Esophagus squamous epithelium (tissue), 5 donors: ENCODE results near the gene CLTA. TPM values are rescaled to one million over a fixed set of nuclear protein-coding genes. Genes with fewer than 3 reads are reported as not detected.

Source experiments
- DNase-seq: peaks from one replicate; lab custom pipeline; 2025; lab: John Stamatoyannopoulos, UW
- H3K27ac ChIP-seq, 4 donors: fragments of 200-600 bp; sonication (generic); one replicate each; pipeline ENCODE4 v1.5.1; 2016 to 2019; ENCODE audit warnings: mild to moderate bottlenecking in 1 of 4
- H3K27me3 ChIP-seq, 4 donors: fragments of 200-600 bp; sonication (generic); 1 replicate in 3 of 4; 2 replicates in 1 of 4; pipeline versions ENCODE4 v1.5.1 to v1.6.0; 2017 to 2021; ENCODE audit warnings: antibody characterized with exemption in 1 of 4
- H3K36me3 ChIP-seq, 3 donors: fragments of 200-600 bp; sonication (generic); one replicate each; pipeline ENCODE4 v1.5.1; 2016 to 2019
- H3K4me1 ChIP-seq, 3 donors: fragments of 200-600 bp; sonication (generic); one replicate each; pipeline ENCODE4 v1.5.1; 2017 to 2019
- H3K4me3 ChIP-seq, 4 donors: fragments of 200-600 bp; sonication (generic); 1 replicate in 3 of 4; 2 replicates in 1 of 4; pipeline ENCODE4 v1.5.1; 2016 to 2019; ENCODE audit warnings: mild to moderate bottlenecking in 2 of 4, moderate library complexity in 1 of 4
- H3K9me3 ChIP-seq, 3 donors: fragments of 200-600 bp; sonication (generic); one replicate each; pipeline ENCODE4 v1.5.1; 2016 to 2019
- POLR2A ChIP-seq, 4 donors: fragments of 450-650 bp; IDR thresholded peaks; one replicate each; pipeline ENCODE4 v1.6.1; 2017; ENCODE audit warnings: antibody characterized with exemption in 4 of 4, mild to moderate bottlenecking in 4 of 4, moderate library complexity in 3 of 4
- WGBS, 2 donors: methylation state at CpG; one replicate each; pipeline ENCODE4 v1.1.5; 2018; 5-methylcytosine and 5-hydroxymethylcytosine counted together
- intact Hi-C: fragments of 100-400 bp; cut with DNase I; formaldehyde crosslinking; loops from one replicate; pipeline ENCODE4 v1.15.0; 2022
- total RNA-seq, 4 donors: library from RNA; depleted of rRNA; stranded (reverse); fragments of >200 nt; gene quantifications; one replicate each; pipeline ENCODE4 v1.1.0, GENCODE V29; 2016
- TF ChIP-seq, protein P1 (sequence below), 6 experiments: fragments of 450-650 bp in 4 of 6; fragments of 200-600 bp in 2 of 6; sonication (generic) in 2 of 6; IDR thresholded peaks; one replicate each; pipeline ENCODE4 v1.5.1; 2016 to 2019; ENCODE audit warnings: antibody characterized with exemption in 6 of 6, mild to moderate bottlenecking in 4 of 6, moderate library complexity in 4 of 6
- donor health status: DM: yes; HTN: yes; CAD: no.

CLTA gene
- total RNA-seq, 4 donors from 2014 or later: 165 to 215 (median 167) TPM

GRCh38 chr9:36258208-36258995, 67.7 kb downstream of the CLTA start, which contains the start of gene GNE:
Gene GNE, minus strand, starts transcription at chr9:36258448. Its CDS starts 9,093 bp downstream, at chr9:36249355.
- 30% methylated on average over 3 of the region's 73 CpGs; no CpG with 5 or more reads in 1 of the 2 donors for WGBS, 2 donors
- Histone ChIP-seq H3K4me3 (peak within 1 kb of the TSS; percentile 75 to 96 (median 92)), H3K36me3 (no peaks in the 10 kb centered on the region), H3K27me3 (no peaks in the 10 kb centered on the region), H3K27ac (peak within 1 kb of the TSS; percentile 91 to 99 (median 98)), H3K4me1 (peaks cover 4 to 19% (median 4%) of the 10 kb centered on the region in 3 donors), H3K9me3 (no peaks in the 10 kb centered on the region)
- intact Hi-C loops: no loop called here
- TF ChIP-seq POLR2A (IDR thresholded peaks at IDR 0.05): peak in 3 of 4 donors; percentile 33 to 91 (median 85)
- TF ChIP-seq, protein P1, sequence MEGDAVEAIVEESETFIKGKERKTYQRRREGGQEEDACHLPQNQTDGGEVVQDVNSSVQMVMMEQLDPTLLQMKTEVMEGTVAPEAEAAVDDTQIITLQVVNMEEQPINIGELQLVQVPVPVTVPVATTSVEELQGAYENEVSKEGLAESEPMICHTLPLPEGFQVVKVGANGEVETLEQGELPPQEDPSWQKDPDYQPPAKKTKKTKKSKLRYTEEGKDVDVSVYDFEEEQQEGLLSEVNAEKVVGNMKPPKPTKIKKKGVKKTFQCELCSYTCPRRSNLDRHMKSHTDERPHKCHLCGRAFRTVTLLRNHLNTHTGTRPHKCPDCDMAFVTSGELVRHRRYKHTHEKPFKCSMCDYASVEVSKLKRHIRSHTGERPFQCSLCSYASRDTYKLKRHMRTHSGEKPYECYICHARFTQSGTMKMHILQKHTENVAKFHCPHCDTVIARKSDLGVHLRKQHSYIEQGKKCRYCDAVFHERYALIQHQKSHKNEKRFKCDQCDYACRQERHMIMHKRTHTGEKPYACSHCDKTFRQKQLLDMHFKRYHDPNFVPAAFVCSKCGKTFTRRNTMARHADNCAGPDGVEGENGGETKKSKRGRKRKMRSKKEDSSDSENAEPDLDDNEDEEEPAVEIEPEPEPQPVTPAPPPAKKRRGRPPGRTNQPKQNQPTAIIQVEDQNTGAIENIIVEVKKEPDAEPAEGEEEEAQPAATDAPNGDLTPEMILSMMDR (IDR thresholded peaks at IDR 0.05): no peak
- peak; percentile 85 for DNase-seq

DNA sequence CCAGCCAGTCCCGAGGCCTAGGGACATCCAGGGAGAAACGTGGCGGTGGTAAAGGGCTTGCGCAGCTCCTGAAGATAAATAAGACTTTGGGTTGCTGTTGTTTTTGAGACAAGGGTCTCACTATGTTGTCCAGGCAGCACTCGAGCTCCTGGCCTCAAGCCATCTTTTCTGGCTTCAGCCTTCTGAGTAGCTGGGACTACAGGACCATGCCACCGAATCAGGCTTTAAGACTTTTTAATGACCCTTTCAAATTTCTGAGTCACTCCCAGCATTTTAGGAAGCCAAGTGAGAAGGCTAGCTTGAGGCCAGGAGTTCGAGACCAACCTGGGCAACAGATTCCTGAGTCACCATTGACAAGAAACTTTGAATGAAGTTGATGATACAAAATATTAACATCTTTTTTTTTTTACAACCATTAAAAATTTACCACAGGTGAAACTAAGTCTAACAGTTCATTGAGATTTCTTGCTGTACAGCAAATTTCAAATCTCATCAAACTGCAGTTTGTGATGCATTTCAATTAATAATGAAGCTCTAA, 68.3 kb downstream of the CLTA start:
- no peaks in the 10 kb centered on the region for H3K36me3 ChIP-seq
- no peaks in the 10 kb centered on the region for H3K27me3 ChIP-seq
- no peaks in the 10 kb centered on the region for H3K9me3 ChIP-seq
- no peak for DNase-seq
- intact Hi-C loops: no loop called here
- H3K27ac ChIP-seq: peak overlapping the region; percentile 91 to 99 (median 98)
- H3K4me1 ChIP-seq: peaks cover 4 to 19% (median 4%) of the 10 kb centered on the region in 3 donors
- H3K4me3 ChIP-seq: peak overlapping the region; percentile 75 to 96 (median 92)
- WGBS, 2 donors: 44 to 50% methylated on average over 7 of the region's 7 CpGs
- TF ChIP-seq POLR2A (IDR thresholded peaks at IDR 0.05): no peak
- TF ChIP-seq, protein P1 (IDR thresholded peaks at IDR 0.05): no peak

Other genes with a start within 250 kb of the CLTA start
- not detected for gene OR2S2, start 232.8 kb upstream of the CLTA start, total RNA-seq
- gene RECK, start 154.0 kb upstream of the CLTA start, total RNA-seq: 10 to 100 TPM in 1 of 4 donors, 1 to 10 TPM in 1, under 1 TPM in 2; 0.23 to 16.2 (median 1.9) TPM
- gene GLIPR2, start 54.2 kb upstream of the CLTA start, total RNA-seq: 10 to 100 TPM in 1 of 4 donors, 1 to 10 TPM in 2, under 1 TPM in 1; 0.61 to 13.4 (median 6.0) TPM
- under 1 TPM in 1 of 4 donors, not detected in 3; 0.13 TPM for gene CCIN, start 21.5 kb upstream of the CLTA start, total RNA-seq
- 10 to 100 TPM; 11.9 to 28.9 (median 16.7) TPM for gene GNE, start 67.5 kb downstream of the CLTA start, total RNA-seq
- 10 to 100 TPM; 11.1 to 25.9 (median 13.5) TPM for gene RNF38, start 209.3 kb downstream of the CLTA start, total RNA-seq